Measurements from ENCODE around the gene F2R.
A peak's percentile ranks its signal among the peaks of the same experiment; 100 is the strongest.
"Not testable (repeated sequence)": the region's sequence is repeated elsewhere in the genome, so short reads cannot be mapped to it uniquely, and the experiment has no call there.

F2R gene

DNA sequence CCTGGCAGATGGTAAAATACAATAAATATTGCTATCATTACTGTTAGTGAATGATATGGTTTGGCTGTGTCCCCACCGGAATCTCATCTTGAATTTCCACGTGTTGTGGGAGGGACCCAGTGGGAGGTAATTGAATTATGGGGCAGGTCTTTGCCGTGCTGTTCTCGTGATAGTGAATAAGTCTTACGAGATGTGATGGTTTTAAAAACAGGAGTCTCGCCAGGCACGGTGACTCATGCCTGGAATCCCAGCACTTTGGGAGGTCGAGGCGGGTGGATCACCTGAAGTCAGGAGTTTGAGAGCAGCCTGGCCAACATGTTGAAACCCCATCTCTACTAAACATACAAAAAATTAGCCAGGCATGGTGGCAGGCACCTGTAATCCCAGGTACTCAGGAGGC lies 45.2 kb downstream of the F2R start:
- not testable (repeated sequence) for DNase-seq

DNA sequence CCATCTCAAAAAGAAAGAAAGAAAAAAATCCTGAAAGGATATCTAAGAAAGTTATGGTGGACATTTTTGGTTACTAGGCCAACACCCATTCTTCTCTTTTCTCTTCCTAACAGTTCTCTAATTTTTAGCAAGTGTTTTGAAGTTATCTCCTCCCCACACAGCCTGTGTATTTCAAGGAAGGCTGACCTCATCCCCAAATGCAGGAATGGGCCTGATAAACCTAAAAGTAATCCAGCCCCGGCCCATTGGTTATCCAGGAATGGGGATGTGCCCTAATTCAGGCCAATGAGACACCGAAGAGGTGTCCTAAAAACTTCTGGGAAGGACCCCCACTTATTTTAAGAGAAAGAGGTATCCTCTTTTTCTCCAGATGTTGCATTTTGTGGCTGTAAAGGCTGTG lies 46.6 kb downstream of the F2R start:
- no peak for DNase-seq

DNA sequence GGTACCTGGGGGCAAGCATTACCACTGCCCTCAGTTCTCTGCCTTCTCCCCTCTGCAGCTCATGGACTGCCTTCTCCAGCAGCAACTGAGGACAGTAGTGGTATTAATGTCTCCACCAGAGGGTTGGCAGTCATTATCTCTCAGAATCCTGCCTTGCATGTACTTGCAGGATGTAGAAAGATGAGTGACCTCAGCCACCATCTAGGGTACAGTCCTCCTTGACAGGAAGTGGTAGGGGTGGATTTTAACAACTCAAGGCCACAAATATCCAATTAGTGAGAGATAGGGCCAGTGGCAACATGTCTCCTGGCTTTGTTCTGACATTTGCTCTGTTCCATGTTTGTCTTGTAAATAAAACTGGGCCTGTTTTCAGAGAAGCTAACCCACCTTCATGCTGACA lies 47.2 kb downstream of the F2R start:
- DNase-seq = no peak

DNA sequence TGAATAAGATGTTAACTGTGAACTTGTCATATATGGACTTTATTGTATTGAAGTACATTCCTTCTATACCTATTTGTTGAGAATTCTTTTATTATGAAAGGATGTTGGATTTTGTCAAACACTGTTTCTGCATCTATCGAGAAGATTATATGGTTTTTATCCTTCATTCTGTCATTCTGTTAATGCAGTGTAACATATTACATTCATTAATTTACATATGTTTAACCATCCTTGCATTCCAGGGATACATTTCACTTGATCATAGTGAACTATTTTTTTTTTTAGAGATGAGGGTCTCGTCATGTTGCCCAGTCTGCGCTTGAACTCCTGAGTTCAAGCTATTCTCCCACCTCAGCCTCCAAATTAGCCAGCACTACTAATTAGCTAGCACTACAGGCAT lies 48.4 kb downstream of the F2R start:
- no peak for DNase-seq

- peak; percentile 69 for DNase-seq
These were observed 49.3 kb downstream of the F2R start for GRCh38 chr5:76765249-76765648.

DNA sequence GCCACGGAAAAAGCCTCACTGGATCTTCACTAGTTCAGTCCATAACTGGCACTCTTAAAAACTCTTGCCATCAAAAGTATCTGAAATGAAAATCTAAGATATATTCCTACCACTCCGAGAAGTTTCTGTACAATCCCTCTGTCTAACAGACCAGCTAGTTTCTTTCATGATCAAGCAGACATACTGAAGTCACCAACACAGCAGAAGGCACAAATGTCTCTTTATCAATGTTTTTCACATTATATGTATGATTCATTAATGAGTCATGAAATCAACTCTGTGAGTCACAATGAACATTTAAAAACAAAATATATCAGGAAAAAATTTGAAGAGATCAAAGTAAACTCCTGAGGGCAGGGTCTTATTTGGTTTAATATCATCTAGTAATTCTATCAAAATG lies 50.8 kb downstream of the F2R start:
- DNase-seq = peak; percentile 50

- not testable (repeated sequence) for DNase-seq
These were observed 55.1 kb downstream of the F2R start for GRCh38 chr5:76771041-76771440.

DNA sequence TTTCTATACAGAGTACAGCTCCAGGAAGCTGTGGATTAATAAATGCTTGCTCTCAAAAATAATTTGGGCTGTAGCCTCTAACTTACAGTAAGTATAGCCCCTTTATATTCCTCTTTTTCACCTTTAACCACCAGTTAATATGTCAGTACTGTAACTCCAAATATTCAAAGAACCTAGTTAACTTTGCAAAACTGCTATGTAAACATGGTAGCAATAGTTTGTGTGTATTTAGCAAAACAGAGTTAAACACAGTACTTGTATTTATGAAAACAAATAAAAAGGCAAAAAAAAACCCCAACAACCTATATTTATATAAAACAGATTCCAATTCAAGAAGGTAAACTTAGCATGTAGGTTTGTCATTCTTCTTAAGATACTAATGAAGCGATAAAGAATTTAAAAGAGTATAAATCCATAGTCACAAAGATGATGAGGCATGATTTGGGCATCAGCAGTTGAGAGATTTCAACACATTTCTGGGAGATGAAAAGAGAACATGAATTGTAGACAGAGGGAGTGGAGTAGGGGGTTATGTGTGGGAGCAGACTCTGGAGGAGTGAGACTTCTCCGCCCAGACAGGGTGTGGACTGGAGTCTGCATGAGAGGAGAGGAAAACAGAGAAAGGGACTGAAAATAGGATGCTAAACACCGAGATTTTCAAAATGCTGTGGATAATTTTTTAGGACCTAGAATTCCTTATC lies 55.9 kb downstream of the F2R start:
- peak; percentile 53 for DNase-seq

DNA sequence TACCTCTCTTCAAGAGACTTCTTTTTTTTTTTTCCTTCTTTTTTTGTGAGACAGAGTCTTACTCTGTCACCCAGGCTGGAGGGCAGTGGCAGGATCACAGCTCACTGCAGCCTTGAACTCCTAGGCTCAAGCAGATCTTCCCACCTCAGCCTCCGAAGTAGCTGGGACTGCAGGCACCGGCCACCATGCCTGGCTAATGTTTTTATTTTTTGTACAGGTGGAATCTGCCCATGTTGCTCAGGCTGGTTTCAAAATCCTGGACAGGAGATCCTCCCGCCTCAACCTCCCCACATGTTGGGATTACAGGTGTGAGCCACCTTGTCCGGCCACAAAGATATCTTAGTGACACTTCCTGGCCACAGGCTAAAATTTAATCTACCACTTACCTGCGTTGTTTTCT lies 60.0 kb downstream of the F2R start:
- no peak for DNase-seq

- no peak for DNase-seq
These were observed 60.5 kb downstream of the F2R start for GRCh38 chr5:76776391-76776790.

DNA sequence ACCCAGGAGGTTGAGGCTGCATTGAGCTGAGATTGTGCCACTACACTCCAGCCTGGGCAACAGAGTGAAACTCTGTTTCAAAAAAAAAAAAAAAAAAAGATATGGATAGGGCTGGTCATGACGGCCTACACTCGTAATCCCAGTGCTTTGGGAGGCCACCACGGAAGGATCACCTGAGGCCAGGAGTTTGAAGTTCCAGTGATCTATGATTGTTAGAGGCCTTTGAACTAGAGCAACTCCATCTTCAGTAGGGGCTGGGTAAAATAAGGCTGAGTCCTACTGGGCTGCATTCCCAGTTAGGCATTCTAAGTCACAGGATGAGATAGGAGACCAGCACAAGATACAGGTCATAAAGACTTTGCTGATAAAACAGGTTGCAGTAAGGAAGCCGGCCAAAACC lies 64.7 kb downstream of the F2R start:
- not testable (repeated sequence) for DNase-seq

- DNase-seq = no peak
These were observed 65.8 kb downstream of the F2R start for GRCh38 chr5:76781775-76782174.

- DNase-seq = no peak
These were observed 66.5 kb downstream of the F2R start for GRCh38 chr5:76782444-76782843.
